Sigmoid colon (tissue), 4 donors: ENCODE measurements around the gene NPW.

Source experiments
- CTCF ChIP-seq, 4 experiments: fragments of 450-650 bp in 3 of 4; fragments of 200-600 bp in 1 of 4; IDR thresholded peaks; one replicate each; pipeline ENCODE4 v1.5.1; 2016 to 2019; ENCODE audit warnings: antibody characterized with exemption in 4 of 4, mild to moderate bottlenecking in 3 of 4, moderate library complexity in 2 of 4
- EP300 ChIP-seq, 4 donors: sonication (generic); formaldehyde crosslinking; IDR thresholded peaks; one replicate each; pipeline ENCODE4 v1.6.1; 2017; ENCODE audit warnings: antibody characterized with exemption in 4 of 4
- POLR2AphosphoS5 ChIP-seq, 4 donors: sonication (generic); formaldehyde crosslinking; IDR thresholded peaks; one replicate each; pipeline ENCODE4 v1.6.1; 2017; ENCODE audit warnings: antibody characterized with exemption in 4 of 4

DNA sequence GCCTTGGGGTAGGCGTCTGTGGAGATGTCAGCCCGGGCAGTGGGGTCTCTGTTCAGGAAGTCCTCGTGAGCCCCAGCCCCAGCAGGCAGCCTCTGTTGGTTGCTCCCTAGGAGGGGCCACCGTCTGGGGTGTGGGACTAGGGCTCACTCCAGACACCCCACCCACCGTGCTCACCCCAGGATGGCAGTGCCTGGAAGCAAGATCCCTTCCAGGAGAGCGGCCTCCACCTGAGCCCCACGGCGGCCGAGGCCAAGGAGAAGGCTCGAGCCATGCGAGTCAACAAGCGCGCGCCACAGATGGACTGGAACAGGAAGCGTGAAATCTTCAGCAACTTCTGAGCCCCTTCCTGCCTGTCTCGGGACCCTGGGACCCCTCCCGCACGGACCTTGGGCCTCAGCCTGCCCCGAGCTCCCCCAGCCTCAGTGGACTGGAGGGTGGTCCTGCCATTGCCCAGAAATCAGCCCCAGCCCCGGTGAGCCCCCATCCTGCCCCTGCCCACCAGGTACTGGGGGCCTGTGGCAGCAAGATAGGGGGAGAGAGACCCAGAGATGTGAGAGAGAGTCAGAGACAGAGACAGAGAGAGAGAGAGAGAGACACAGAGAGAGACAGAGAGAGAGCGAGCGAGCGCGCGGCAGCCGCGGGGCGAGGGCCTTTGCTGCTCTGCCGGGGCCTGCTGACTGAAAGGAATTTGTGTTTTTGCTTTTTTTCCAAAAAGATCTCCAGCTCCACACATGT is 18.2 kb downstream of the NPW start:
- TF ChIP-seq CTCF (IDR thresholded peaks at IDR 0.05) (no peak), EP300 (IDR thresholded peaks at IDR 0.05) (no peak), POLR2AphosphoS5 (IDR thresholded peaks at IDR 0.05) (no peak)
